WTC11 (cell line): ENCODE measurements around the gene OTUD1. TPM values are rescaled to one million over a fixed set of nuclear protein-coding genes. Genes with fewer than 3 reads are reported as not detected.

Experiments used
- ATAC-seq: fragments of 200-7000 bp; cut with Tn5 transposase; 2 replicates; pipeline ENCODE4 v1.10.0; 2021; ENCODE audit warnings: mild to moderate bottlenecking, moderate library complexity
- CTCF ChIA-PET: fragments of 300-600 bp; sonication (Branson Sonifier 250); formaldehyde crosslinking; loops from one replicate; lab custom pipeline; 2021; ENCODE audit warnings: antibody characterized with exemption; lab: Charles Lee
- POLR2A ChIA-PET: fragments of 350-600 bp; sonication (Branson Sonifier 250); formaldehyde crosslinking; loops from one replicate; lab custom pipeline; 2021; ENCODE audit warnings: antibody characterized with exemption; lab: Charles Lee
- DNase-seq: peaks from one replicate; pipeline ENCODE4 v3.0.0; 2021; ENCODE audit warnings: low spot score
- H3K27ac Mint-ChIP-seq: 2 replicates; pipeline ENCODE4 v1.8.0; 2021; ENCODE audit warnings: mixed read lengths
- H3K27me3 Mint-ChIP-seq: 2 replicates; pipeline ENCODE4 v1.8.0; 2021; ENCODE audit warnings: low read depth, mild to moderate bottlenecking, moderate library complexity, mixed read lengths
- H3K36me3 Mint-ChIP-seq: 2 replicates; pipeline ENCODE4 v1.8.0; 2021; ENCODE audit warnings: mixed read lengths
- H3K4me1 Mint-ChIP-seq: 2 replicates; pipeline ENCODE4 v1.8.0; 2022; ENCODE audit warnings: mixed read lengths
- H3K4me3 Mint-ChIP-seq: 2 replicates; pipeline ENCODE4 v1.8.0; 2021; ENCODE audit warnings: mild to moderate bottlenecking, moderate library complexity, mixed read lengths
- H3K9me3 Mint-ChIP-seq: 2 replicates; pipeline ENCODE4 v1.8.0; 2021; ENCODE audit warnings: mixed read lengths
- CBFB ChIP-seq: sonication (generic); formaldehyde crosslinking; IDR thresholded peaks from 2 replicates; pipeline ENCODE4 v1.8.1; 2022; ENCODE audit warnings: mild to moderate bottlenecking, low read depth, missing genetic modification reagents
- CTCF ChIP-seq: fragments of 200-600 bp; IDR thresholded peaks from 2 replicates; pipeline ENCODE4 v1.8.0; 2022; ENCODE audit warnings: antibody characterized with exemption
- ESRRA ChIP-seq: sonication (generic); formaldehyde crosslinking; IDR thresholded peaks from 2 replicates; pipeline ENCODE4 v1.8.1; 2022; ENCODE audit warnings: mild to moderate bottlenecking, missing genetic modification reagents, borderline replicate concordance
- ETV6 ChIP-seq: sonication (generic); formaldehyde crosslinking; IDR thresholded peaks from 2 replicates; pipeline ENCODE4 v1.8.1; 2022; ENCODE audit warnings: mild to moderate bottlenecking, missing genetic modification reagents
- GABPB1 ChIP-seq: sonication (generic); formaldehyde crosslinking; IDR thresholded peaks from 2 replicates; pipeline ENCODE4 v1.8.1; 2023; ENCODE audit warnings: mild to moderate bottlenecking, missing genetic modification reagents
- IRF1 ChIP-seq: sonication (generic); formaldehyde crosslinking; IDR thresholded peaks from 2 replicates; pipeline ENCODE4 v1.8.0; 2023; ENCODE audit warnings: missing genetic modification reagents
- KAT7 ChIP-seq: sonication (generic); formaldehyde crosslinking; IDR thresholded peaks from 2 replicates; pipeline ENCODE4 v1.8.1; 2023; ENCODE audit warnings: missing genetic modification reagents, mild to moderate bottlenecking, borderline replicate concordance
- MXD4 ChIP-seq: fragments of 250-450 bp; sonication (Bioruptor Pico); IDR thresholded peaks from 2 replicates; pipeline ENCODE4 v1.8.0; 2021; ENCODE audit warnings: mild to moderate bottlenecking, moderate library complexity, borderline replicate concordance
- MYBL2 ChIP-seq: sonication (generic); formaldehyde crosslinking; IDR thresholded peaks from 2 replicates; pipeline ENCODE4 v1.8.1; 2023; ENCODE audit warnings: mild to moderate bottlenecking, moderate library complexity, missing genetic modification reagents
- OVOL2 ChIP-seq: fragments of 250-450 bp; sonication (Bioruptor Pico); IDR thresholded peaks from 2 replicates; pipeline ENCODE4 v1.9.0; 2021; ENCODE audit warnings: mild to moderate bottlenecking, borderline replicate concordance
- SMAD4 ChIP-seq: sonication (generic); formaldehyde crosslinking; IDR thresholded peaks from 2 replicates; pipeline ENCODE4 v1.8.0; 2022; ENCODE audit warnings: mild to moderate bottlenecking, missing genetic modification reagents
- SOX15 ChIP-seq: fragments of 250-450 bp; sonication (Bioruptor Pico); IDR thresholded peaks from 2 replicates; pipeline ENCODE4 v1.9.0; 2021; ENCODE audit warnings: mild to moderate bottlenecking
- TCF7 ChIP-seq: sonication (generic); formaldehyde crosslinking; IDR thresholded peaks from 2 replicates; pipeline ENCODE4 v1.8.0; 2022; ENCODE audit warnings: mild to moderate bottlenecking, low read depth, missing genetic modification reagents, moderate library complexity
- ZNF121 ChIP-seq: sonication (generic); formaldehyde crosslinking; IDR thresholded peaks from 2 replicates; pipeline ENCODE4 v1.8.0; 2023; ENCODE audit warnings: missing genetic modification reagents
- ZNF138 ChIP-seq: sonication (generic); formaldehyde crosslinking; conservative IDR thresholded peaks from 2 replicates; pipeline ENCODE4 v1.8.1; 2022; ENCODE audit warnings: mild to moderate bottlenecking, moderate library complexity, missing genetic modification reagents
- ZNF317 ChIP-seq: sonication (generic); formaldehyde crosslinking; IDR thresholded peaks from 2 replicates; pipeline ENCODE4 v1.8.1; 2023; ENCODE audit warnings: low read depth, mild to moderate bottlenecking, moderate library complexity, missing genetic modification reagents, borderline replicate concordance
- ZNF416 ChIP-seq: fragments of 250-450 bp; sonication (Bioruptor Pico); IDR thresholded peaks from 2 replicates; pipeline ENCODE4 v1.9.0; 2021; ENCODE audit warnings: mild to moderate bottlenecking, inconsistent platforms
- ZNF425 ChIP-seq: fragments of 250-450 bp; sonication (Bioruptor Pico); conservative IDR thresholded peaks from 2 replicates; pipeline ENCODE4 v1.9.0; 2021; ENCODE audit warnings: mild to moderate bottlenecking
- total RNA-seq: library from RNA; stranded (reverse); gene quantifications from 3 replicates; pipeline ENCODE4 v1.2.3, GENCODE V29; 2021
- TF ChIP-seq, protein P1 (sequence below): sonication (generic); formaldehyde crosslinking; IDR thresholded peaks from 2 replicates; pipeline ENCODE4 v1.8.0; 2022; ENCODE audit warnings: mild to moderate bottlenecking, missing genetic modification reagents
- TF ChIP-seq, protein P2 (sequence below): fragments of 250-450 bp; sonication (Bioruptor Pico); IDR thresholded peaks from 2 replicates; pipeline ENCODE4 v1.8.0; 2021; ENCODE audit warnings: mild to moderate bottlenecking
- TF ChIP-seq, protein P3 (sequence below): sonication (generic); formaldehyde crosslinking; IDR thresholded peaks from 2 replicates; pipeline ENCODE4 v1.8.1; 2023; ENCODE audit warnings: mild to moderate bottlenecking, missing genetic modification reagents, moderate library complexity
- TF ChIP-seq, protein P4 (sequence below): sonication (generic); formaldehyde crosslinking; IDR thresholded peaks from 2 replicates; pipeline ENCODE4 v1.8.1; 2022; ENCODE audit warnings: mild to moderate bottlenecking, moderate library complexity, missing genetic modification reagents
- TF ChIP-seq, protein P5 (sequence below): fragments of 250-450 bp; sonication (Bioruptor Pico); IDR thresholded peaks from 2 replicates; pipeline ENCODE4 v2.1.2; 2022; ENCODE audit warnings: mild to moderate bottlenecking, moderate library complexity

The OTUD1 gene
- total RNA-seq, 1 experiment from 2014 or later = 9.0 TPM

DNA sequence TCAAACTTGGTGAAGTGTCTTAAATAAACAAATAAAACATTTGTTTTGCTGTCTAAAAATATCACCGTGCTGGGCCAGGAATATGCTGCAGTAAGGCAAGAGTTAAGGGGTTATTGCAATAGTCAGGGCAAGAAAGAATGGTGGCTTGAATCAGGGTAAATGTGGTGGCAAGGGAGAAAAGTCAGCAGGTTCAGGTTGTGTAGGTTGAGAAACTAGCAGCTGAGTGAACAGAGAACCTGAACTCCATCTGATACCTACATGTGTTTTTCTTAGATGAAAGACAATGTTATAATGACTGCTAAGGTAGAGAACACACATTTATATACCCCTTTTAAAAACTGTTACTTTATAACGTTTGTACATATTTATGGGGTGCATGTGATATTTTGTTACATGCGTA lies 28.7 kb downstream of the OTUD1 start:
- H3K36me3 Mint-ChIP-seq = no peaks in the 10 kb centered on the region
- peaks cover 3% of the 10 kb centered on the region; the same call in 1 of the 2 replicates for H3K27me3 Mint-ChIP-seq
- ATAC-seq (no peak), DNase-seq (no peak)
- no peak overlapping the region for H3K4me3 Mint-ChIP-seq
- ChIA-PET POLR2A (no interaction called here), CTCF (no interaction called here)
- H3K27ac Mint-ChIP-seq = no peak overlapping the region
- TF ChIP-seq ETV6 = no peak
- no peak for TF ChIP-seq MYBL2 (CRISPR knock-in tag)
- TF ChIP-seq ZNF425 (CRISPR knock-in tag) = no peak
- TF ChIP-seq OVOL2 = no peak
- no peak for TF ChIP-seq ESRRA (CRISPR knock-in tag)
- TF ChIP-seq GABPB1 (CRISPR knock-in tag) = no peak
- no peak for TF ChIP-seq TCF7 (CRISPR knock-in tag)
- TF ChIP-seq, protein P1, sequence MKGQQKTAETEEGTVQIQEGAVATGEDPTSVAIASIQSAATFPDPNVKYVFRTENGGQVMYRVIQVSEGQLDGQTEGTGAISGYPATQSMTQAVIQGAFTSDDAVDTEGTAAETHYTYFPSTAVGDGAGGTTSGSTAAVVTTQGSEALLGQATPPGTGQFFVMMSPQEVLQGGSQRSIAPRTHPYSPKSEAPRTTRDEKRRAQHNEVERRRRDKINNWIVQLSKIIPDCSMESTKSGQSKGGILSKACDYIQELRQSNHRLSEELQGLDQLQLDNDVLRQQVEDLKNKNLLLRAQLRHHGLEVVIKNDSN (CRISPR knock-in tag) = no peak
- H3K4me1 Mint-ChIP-seq = peaks cover 26% of the 10 kb centered on the region
- no peaks in the 10 kb centered on the region for H3K9me3 Mint-ChIP-seq

- ChIA-PET CTCF (interaction anchor here (0.6 kb wide), 1 partner anchor 764 kb away, joined by 3 read pairs; no protein-coding TSS in a partner anchor), POLR2A (no interaction called here)
- Mint-ChIP-seq H3K4me1 (peaks cover 33% of the 10 kb centered on the region), H3K27ac (no peak overlapping the region), H3K27me3 (peaks cover 3% of the 10 kb centered on the region; the same call in 1 of the 2 replicates), H3K9me3 (no peaks in the 10 kb centered on the region), H3K36me3 (no peaks in the 10 kb centered on the region), H3K4me3 (no peak overlapping the region)
- ATAC-seq (no peak), DNase-seq (no peak)
- TF ChIP-seq ZNF416 (no peak), KAT7 (no peak), MXD4 (no peak), IRF1 (no peak), ZNF121 (CRISPR knock-in tag) (no peak), ZNF317 (CRISPR knock-in tag) (no peak), SOX15 (CRISPR knock-in tag) (no peak), ZNF138 (no peak), GABPB1 (CRISPR knock-in tag) (no peak), SMAD4 (CRISPR knock-in tag) (no peak), CBFB (CRISPR knock-in tag) (no peak), MYBL2 (CRISPR knock-in tag) (no peak), CTCF (no peak)
- TF ChIP-seq, protein P2, sequence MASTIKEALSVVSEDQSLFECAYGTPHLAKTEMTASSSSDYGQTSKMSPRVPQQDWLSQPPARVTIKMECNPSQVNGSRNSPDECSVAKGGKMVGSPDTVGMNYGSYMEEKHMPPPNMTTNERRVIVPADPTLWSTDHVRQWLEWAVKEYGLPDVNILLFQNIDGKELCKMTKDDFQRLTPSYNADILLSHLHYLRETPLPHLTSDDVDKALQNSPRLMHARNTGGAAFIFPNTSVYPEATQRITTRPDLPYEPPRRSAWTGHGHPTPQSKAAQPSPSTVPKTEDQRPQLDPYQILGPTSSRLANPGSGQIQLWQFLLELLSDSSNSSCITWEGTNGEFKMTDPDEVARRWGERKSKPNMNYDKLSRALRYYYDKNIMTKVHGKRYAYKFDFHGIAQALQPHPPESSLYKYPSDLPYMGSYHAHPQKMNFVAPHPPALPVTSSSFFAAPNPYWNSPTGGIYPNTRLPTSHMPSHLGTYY (CRISPR knock-in tag) = no peak
- TF ChIP-seq, protein P3, sequence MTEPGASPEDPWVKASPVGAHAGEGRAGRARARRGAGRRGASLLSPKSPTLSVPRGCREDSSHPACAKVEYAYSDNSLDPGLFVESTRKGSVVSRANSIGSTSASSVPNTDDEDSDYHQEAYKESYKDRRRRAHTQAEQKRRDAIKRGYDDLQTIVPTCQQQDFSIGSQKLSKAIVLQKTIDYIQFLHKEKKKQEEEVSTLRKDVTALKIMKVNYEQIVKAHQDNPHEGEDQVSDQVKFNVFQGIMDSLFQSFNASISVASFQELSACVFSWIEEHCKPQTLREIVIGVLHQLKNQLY (CRISPR knock-in tag) = no peak
- TF ChIP-seq, protein P4, sequence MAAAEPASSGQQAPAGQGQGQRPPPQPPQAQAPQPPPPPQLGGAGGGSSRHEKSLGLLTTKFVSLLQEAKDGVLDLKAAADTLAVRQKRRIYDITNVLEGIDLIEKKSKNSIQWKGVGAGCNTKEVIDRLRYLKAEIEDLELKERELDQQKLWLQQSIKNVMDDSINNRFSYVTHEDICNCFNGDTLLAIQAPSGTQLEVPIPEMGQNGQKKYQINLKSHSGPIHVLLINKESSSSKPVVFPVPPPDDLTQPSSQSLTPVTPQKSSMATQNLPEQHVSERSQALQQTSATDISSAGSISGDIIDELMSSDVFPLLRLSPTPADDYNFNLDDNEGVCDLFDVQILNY (CRISPR knock-in tag) = no peak
- TF ChIP-seq, protein P5, sequence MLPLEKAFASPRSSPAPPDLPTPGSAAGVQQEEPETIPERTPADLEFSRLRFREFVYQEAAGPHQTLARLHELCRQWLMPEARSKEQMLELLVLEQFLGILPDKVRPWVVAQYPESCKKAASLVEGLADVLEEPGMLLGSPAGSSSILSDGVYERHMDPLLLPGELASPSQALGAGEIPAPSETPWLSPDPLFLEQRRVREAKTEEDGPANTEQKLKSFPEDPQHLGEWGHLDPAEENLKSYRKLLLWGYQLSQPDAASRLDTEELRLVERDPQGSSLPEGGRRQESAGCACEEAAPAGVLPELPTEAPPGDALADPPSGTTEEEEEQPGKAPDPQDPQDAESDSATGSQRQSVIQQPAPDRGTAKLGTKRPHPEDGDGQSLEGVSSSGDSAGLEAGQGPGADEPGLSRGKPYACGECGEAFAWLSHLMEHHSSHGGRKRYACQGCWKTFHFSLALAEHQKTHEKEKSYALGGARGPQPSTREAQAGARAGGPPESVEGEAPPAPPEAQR (CRISPR knock-in tag) = no peak
These were observed 30.8 kb downstream of the OTUD1 start for GRCh38 chr10:23469596-23470237.
